HAP-1 (cell line): ENCODE data around the gene MTCL1.
A peak's percentile ranks its signal among the peaks of the same experiment; 100 is the strongest.

Experiments
- DNase-seq, 2 experiments: peaks; one replicate each; pipeline ENCODE4 v3.0.0-alpha.2; 2016 to 2020; ENCODE audit warnings: low spot score in 2 of 2
- H3K27me3 ChIP-seq: fragments of 250-450 bp; sonication (Bioruptor Pico); 2 replicates; pipeline ENCODE4 v1.5.1; 2020; ENCODE audit warnings: low read depth, mild to moderate bottlenecking, moderate library complexity
- H3K36me3 ChIP-seq: fragments of 250-450 bp; sonication (Bioruptor Pico); replicated peaks from 2 replicates; pipeline ENCODE4 v1.5.1; 2020; ENCODE audit warnings: mild to moderate bottlenecking
- H3K4me1 ChIP-seq: fragments of 250-450 bp; sonication (Bioruptor Pico); 2 replicates; pipeline ENCODE4 v1.5.1; 2020; ENCODE audit warnings: mild to moderate bottlenecking
- H3K4me3 ChIP-seq: fragments of 250-450 bp; sonication (Bioruptor Pico); 2 replicates; pipeline ENCODE4 v1.5.1; 2020; ENCODE audit warnings: mild to moderate bottlenecking, moderate library complexity
- H3K9me3 ChIP-seq: fragments of 250-450 bp; sonication (Bioruptor Pico); 2 replicates; pipeline ENCODE4 v1.5.1; 2020; ENCODE audit warnings: mild to moderate bottlenecking, moderate library complexity
- in situ Hi-C: fragments of 300-500 bp; cut with MboI; formaldehyde crosslinking; loops from 3 replicates; pipeline ENCODE4 v1.14.3; 2020; ENCODE audit warnings: low sequenced_read_pairs, inconsistent platforms, mixed read lengths

The MTCL1 gene

DNA sequence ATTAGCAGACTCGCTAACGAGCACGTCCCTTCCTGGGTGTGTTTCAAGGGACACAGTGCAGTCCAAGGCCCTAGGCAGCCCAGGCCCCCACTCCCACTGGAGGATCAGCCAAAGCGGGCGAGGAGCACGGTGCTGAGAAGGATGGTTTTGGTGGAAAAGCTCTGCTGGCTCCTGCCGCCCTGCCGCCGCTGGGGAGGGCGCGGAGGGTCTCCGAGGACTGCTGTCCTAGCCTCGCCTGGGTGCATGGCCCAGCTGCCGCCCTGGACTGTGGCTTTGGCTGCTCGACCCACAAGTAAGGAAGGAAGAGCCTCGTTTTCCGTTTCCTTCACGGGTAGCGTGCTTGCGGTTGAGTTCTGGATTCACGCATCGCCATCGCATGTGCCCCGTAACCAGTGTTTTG lies 79.9 kb downstream of the MTCL1 start:
- Histone ChIP-seq H3K4me1 (peaks cover 7% of the 10 kb centered on the region), H3K27me3 (no peaks in the 10 kb centered on the region), H3K4me3 (no peak overlapping the region), H3K36me3 (no peaks in the 10 kb centered on the region; the same call in 1 of the 2 replicates), H3K9me3 (no peaks in the 10 kb centered on the region)
- in situ Hi-C loops: no loop called here
- no peak for DNase-seq

GRCh38 chr18:8785855-8786482 lies 80.6 kb downstream of the MTCL1 start:
- Histone ChIP-seq H3K4me3 (no peak overlapping the region), H3K36me3 (no peaks in the 10 kb centered on the region; the same call in 1 of the 2 replicates), H3K4me1 (peaks cover 12% of the 10 kb centered on the region), H3K27me3 (no peaks in the 10 kb centered on the region), H3K9me3 (no peaks in the 10 kb centered on the region)
- in situ Hi-C loops: no loop called here
- DNase-seq: no peak

GRCh38 chr18:8786483-8787370 lies 81.4 kb downstream of the MTCL1 start:
- Histone ChIP-seq H3K27me3 (no peaks in the 10 kb centered on the region), H3K9me3 (no peaks in the 10 kb centered on the region), H3K4me1 (peaks cover 20% of the 10 kb centered on the region), H3K4me3 (no peak overlapping the region), H3K36me3 (no peaks in the 10 kb centered on the region; the same call in 1 of the 2 replicates)
- in situ Hi-C loops: no loop called here
- no peak for DNase-seq

DNA sequence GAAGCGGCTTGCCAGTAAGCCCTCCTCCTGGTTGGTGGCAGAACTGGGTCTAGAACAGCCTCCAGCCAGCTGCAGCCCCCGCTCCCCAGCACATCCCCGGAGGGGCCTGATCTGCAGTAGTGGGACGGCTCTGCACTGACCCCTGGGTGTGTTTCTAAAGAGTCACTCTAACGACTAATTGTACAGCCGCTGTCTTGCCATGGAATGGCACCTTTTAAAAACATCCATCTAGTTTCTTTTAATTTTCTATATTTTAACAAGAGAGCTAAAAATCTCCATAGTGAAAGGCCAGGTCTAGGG lies 82.0 kb downstream of the MTCL1 start:
- Histone ChIP-seq H3K36me3 (no peaks in the 10 kb centered on the region; the same call in 1 of the 2 replicates), H3K4me1 (peaks cover 24% of the 10 kb centered on the region), H3K27me3 (no peaks in the 10 kb centered on the region), H3K4me3 (no peak overlapping the region), H3K9me3 (no peaks in the 10 kb centered on the region)
- in situ Hi-C loops: no loop called here
- no peak for DNase-seq

DNA sequence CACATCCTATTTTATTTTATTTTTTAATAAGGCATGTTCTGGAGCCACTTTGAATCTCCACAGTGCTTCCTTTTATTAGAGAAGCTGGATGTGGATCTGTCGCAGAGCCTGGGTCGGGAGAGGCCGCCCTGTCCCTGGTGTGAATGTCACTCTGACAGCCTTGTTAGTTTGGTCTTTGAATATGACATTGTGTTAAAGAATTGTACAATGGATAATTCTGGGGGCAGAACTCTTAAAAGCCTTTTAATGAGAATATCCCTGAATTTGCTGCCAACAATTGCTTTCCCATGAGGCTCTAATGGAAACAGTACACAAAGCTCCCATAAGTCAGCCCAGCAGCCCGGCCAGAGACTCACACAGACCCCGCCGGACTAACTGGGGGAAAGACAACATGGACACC lies 82.4 kb downstream of the MTCL1 start:
- Histone ChIP-seq H3K4me3 (no peak overlapping the region), H3K9me3 (no peaks in the 10 kb centered on the region), H3K4me1 (peaks cover 24% of the 10 kb centered on the region), H3K36me3 (no peaks in the 10 kb centered on the region; the same call in 1 of the 2 replicates), H3K27me3 (no peaks in the 10 kb centered on the region)
- in situ Hi-C loops: no loop called here
- DNase-seq: peak; percentile 12 to 25

DNA sequence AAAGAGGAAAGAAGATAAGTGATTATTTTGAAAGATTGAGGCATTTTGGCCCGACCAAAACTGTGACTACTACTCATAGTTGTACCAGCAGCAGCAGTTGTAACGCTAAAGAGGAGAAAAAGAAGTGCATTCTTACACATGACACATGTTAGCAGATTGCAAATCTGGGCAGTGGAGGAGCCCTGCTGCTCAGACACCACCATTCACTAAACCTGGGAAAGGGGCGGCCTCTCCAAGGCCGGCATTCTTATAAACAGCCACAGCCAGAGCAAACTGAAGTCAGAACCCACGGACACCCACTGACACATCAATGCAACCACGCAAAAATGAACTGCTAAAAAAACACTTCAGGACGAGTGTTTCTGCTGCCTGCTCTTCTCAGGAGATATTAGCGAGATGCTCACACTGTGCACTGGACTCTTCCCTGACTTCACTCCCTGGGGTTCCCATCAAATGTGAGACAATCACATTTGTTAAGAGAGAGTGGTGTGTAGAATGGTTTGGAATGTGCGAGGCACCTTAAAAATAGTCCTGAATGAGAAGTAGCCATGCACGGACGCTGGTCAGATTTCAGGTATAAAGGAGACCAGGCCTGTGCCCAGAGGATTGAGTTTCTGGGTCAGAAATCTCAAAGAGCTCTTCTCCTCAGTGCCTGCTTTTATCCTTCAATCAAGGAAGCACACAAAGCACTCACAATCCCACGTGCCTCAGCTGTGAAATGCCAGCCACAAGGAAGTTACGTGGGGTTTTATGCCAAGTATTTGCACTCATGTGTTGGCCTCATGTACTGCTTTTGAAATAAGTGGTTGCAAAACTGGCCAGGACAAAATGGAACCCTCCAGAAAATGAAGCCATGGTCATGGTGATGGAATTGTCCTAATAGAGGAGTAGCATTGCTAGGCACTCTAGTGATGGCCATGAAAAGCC lies 83.4 kb downstream of the MTCL1 start:
- no peaks in the 10 kb centered on the region; the same call in 1 of the 2 replicates for H3K36me3 ChIP-seq
- H3K27me3 ChIP-seq: no peaks in the 10 kb centered on the region
- DNase-seq: no peak
- H3K4me3 ChIP-seq: no peak overlapping the region
- H3K4me1 ChIP-seq: peaks cover 24% of the 10 kb centered on the region
- in situ Hi-C loops: no loop called here
- no peaks in the 10 kb centered on the region for H3K9me3 ChIP-seq

- Histone ChIP-seq H3K27me3 (no peaks in the 10 kb centered on the region), H3K9me3 (no peaks in the 10 kb centered on the region), H3K4me1 (peaks cover 32% of the 10 kb centered on the region), H3K4me3 (no peak overlapping the region), H3K36me3 (no peaks in the 10 kb centered on the region)
- in situ Hi-C loops: no loop called here
- DNase-seq: peak; percentile 70 to 86
These were observed 85.9 kb downstream of the MTCL1 start for GRCh38 chr18:8791171-8791651.

DNA sequence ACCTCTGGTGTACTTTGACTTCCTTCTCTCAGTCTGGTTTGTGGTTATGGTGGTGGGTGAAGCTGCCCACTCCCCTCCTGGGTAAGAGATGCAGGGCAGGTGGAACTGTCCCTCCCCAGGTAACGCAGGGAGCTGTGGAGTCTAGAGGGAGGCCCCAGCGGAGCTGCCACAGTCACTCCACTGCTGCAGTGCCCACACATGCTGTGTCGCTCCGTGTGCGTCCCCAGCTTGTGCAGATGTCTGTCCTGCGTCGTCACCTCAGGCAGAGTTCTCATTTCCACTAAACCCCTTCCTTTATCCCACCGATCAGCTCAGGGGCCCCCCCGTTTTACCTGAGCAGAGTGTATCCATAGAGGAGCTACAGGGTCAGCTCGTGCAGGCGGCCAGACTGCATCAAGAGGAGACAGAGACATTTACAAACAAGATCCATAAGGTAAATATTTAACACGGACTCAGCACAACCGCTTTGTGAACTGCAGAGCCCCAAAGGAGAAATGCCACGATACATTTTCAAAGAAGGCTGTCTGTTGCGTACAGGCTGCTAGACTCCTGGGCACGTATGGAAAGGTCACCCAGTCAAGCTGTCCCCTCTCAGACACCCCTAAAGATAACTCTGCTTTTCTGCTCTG lies 87.4 kb downstream of the MTCL1 start:
- peaks cover 28% of the 10 kb centered on the region for H3K4me1 ChIP-seq
- DNase-seq: no peak
- in situ Hi-C loops: no loop called here
- H3K4me3 ChIP-seq: no peak overlapping the region
- no peaks in the 10 kb centered on the region for H3K9me3 ChIP-seq
- no peaks in the 10 kb centered on the region for H3K36me3 ChIP-seq
- no peaks in the 10 kb centered on the region for H3K27me3 ChIP-seq

- in situ Hi-C loops: no loop called here
- Histone ChIP-seq H3K27me3 (no peaks in the 10 kb centered on the region), H3K9me3 (no peaks in the 10 kb centered on the region)
These were observed 88.2 kb downstream of the MTCL1 start for GRCh38 chr18:8793445-8794155.

GRCh38 chr18:8794156-8794933 lies 89.0 kb downstream of the MTCL1 start:
- peak; percentile 19 to 27 for DNase-seq
- Histone ChIP-seq H3K4me3 (no peak overlapping the region), H3K9me3 (no peaks in the 10 kb centered on the region), H3K27me3 (no peaks in the 10 kb centered on the region), H3K4me1 (peaks cover 25% of the 10 kb centered on the region), H3K36me3 (no peaks in the 10 kb centered on the region)
- in situ Hi-C loops: no loop called here

More at GRCh38 chr18:8793445-8794155, 88.2 kb downstream of the MTCL1 start:
- Histone ChIP-seq H3K4me3 (no peak overlapping the region), H3K4me1 (peaks cover 25% of the 10 kb centered on the region), H3K36me3 (no peaks in the 10 kb centered on the region)
- no peak for DNase-seq

- no peaks in the 10 kb centered on the region for H3K36me3 ChIP-seq
- H3K4me1 ChIP-seq: peaks cover 25% of the 10 kb centered on the region
- no peak for DNase-seq
- H3K4me3 ChIP-seq: no peak overlapping the region
- H3K27me3 ChIP-seq: no peaks in the 10 kb centered on the region
- in situ Hi-C loops: no loop called here
- H3K9me3 ChIP-seq: no peaks in the 10 kb centered on the region
These were observed 89.6 kb downstream of the MTCL1 start for GRCh38 chr18:8794934-8795280.

DNA sequence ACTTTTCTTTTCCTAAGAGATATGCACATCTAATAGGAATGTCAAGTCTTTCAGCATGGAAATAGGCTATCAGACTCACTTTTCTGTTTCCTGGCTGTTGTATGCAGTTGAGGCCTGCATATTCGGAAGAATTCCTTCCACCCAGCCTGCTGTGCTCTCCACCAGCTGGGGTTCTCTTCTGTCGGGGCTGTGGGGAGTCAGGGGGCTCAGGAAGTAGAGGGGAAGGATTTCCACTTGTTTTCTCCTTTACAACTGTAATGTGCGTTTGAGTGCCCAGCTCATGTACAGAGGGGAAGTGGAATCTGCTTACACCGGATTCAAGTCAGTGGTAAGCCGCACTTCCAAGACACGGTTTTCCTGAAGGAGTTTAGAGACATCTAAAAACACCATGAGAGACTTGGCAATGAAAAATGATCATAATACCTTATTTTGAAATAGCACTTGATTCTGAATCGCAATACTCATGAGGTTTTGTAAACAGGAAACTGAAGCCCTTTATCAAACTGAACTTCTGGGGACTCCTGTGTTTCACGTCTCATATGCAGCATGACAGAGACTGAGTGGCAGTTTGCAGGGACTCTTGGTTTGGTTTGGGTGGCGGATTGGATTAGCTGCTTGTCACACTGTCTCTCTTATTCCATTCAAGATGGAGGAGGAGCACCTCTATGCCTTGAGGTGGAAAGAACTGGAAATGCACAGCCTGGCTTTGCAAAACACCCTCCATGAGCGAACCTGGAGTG lies 90.4 kb downstream of the MTCL1 start:
- in situ Hi-C loops: no loop called here
- H3K27me3 ChIP-seq: no peaks in the 10 kb centered on the region
- no peak overlapping the region for H3K4me3 ChIP-seq
- DNase-seq: no peak
- H3K36me3 ChIP-seq: no peaks in the 10 kb centered on the region
- H3K9me3 ChIP-seq: no peaks in the 10 kb centered on the region
- H3K4me1 ChIP-seq: peaks cover 22% of the 10 kb centered on the region
